ENCODE data around the gene SEPTIN14. TPM values are rescaled to one million over a fixed set of nuclear protein-coding genes. Genes with fewer than 3 reads are reported as not detected.

The SEPTIN14 gene
- total and polyA plus RNA-seq, 2 of the 8 experiments (the other 6 are each of a cell fraction or from before 2014, with no cell fraction given) = not detected

DNA sequence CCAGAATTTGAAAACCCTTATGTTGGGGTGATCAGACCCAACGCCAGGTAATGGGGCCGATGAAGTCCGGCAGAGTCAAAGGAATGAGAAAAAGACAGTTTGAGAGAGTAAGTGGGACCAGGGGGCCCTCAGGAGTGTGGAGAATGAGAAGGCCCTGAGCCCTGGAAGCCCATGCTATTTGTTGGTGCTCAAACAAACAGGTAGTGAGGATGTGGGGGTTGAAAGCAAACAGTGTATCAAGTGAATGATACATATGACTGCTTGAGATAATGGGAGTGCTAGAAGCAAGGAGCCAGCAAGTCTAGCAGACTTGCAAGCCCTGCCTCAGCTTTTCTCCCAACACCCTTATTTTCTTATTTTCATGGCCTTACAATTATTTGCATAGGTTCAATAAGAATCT is 11.2 kb upstream of the SEPTIN14 start (continued):
- TF ChIP-seq, protein P1, sequence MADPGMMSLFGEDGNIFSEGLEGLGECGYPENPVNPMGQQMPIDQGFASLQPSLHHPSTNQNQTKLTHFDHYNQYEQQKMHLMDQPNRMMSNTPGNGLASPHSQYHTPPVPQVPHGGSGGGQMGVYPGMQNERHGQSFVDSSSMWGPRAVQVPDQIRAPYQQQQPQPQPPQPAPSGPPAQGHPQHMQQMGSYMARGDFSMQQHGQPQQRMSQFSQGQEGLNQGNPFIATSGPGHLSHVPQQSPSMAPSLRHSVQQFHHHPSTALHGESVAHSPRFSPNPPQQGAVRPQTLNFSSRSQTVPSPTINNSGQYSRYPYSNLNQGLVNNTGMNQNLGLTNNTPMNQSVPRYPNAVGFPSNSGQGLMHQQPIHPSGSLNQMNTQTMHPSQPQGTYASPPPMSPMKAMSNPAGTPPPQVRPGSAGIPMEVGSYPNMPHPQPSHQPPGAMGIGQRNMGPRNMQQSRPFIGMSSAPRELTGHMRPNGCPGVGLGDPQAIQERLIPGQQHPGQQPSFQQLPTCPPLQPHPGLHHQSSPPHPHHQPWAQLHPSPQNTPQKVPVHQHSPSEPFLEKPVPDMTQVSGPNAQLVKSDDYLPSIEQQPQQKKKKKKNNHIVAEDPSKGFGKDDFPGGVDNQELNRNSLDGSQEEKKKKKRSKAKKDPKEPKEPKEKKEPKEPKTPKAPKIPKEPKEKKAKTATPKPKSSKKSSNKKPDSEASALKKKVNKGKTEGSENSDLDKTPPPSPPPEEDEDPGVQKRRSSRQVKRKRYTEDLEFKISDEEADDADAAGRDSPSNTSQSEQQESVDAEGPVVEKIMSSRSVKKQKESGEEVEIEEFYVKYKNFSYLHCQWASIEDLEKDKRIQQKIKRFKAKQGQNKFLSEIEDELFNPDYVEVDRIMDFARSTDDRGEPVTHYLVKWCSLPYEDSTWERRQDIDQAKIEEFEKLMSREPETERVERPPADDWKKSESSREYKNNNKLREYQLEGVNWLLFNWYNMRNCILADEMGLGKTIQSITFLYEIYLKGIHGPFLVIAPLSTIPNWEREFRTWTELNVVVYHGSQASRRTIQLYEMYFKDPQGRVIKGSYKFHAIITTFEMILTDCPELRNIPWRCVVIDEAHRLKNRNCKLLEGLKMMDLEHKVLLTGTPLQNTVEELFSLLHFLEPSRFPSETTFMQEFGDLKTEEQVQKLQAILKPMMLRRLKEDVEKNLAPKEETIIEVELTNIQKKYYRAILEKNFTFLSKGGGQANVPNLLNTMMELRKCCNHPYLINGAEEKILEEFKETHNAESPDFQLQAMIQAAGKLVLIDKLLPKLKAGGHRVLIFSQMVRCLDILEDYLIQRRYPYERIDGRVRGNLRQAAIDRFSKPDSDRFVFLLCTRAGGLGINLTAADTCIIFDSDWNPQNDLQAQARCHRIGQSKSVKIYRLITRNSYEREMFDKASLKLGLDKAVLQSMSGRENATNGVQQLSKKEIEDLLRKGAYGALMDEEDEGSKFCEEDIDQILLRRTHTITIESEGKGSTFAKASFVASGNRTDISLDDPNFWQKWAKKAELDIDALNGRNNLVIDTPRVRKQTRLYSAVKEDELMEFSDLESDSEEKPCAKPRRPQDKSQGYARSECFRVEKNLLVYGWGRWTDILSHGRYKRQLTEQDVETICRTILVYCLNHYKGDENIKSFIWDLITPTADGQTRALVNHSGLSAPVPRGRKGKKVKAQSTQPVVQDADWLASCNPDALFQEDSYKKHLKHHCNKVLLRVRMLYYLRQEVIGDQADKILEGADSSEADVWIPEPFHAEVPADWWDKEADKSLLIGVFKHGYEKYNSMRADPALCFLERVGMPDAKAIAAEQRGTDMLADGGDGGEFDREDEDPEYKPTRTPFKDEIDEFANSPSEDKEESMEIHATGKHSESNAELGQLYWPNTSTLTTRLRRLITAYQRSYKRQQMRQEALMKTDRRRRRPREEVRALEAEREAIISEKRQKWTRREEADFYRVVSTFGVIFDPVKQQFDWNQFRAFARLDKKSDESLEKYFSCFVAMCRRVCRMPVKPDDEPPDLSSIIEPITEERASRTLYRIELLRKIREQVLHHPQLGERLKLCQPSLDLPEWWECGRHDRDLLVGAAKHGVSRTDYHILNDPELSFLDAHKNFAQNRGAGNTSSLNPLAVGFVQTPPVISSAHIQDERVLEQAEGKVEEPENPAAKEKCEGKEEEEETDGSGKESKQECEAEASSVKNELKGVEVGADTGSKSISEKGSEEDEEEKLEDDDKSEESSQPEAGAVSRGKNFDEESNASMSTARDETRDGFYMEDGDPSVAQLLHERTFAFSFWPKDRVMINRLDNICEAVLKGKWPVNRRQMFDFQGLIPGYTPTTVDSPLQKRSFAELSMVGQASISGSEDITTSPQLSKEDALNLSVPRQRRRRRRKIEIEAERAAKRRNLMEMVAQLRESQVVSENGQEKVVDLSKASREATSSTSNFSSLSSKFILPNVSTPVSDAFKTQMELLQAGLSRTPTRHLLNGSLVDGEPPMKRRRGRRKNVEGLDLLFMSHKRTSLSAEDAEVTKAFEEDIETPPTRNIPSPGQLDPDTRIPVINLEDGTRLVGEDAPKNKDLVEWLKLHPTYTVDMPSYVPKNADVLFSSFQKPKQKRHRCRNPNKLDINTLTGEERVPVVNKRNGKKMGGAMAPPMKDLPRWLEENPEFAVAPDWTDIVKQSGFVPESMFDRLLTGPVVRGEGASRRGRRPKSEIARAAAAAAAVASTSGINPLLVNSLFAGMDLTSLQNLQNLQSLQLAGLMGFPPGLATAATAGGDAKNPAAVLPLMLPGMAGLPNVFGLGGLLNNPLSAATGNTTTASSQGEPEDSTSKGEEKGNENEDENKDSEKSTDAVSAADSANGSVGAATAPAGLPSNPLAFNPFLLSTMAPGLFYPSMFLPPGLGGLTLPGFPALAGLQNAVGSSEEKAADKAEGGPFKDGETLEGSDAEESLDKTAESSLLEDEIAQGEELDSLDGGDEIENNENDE (IDR thresholded peaks at IDR 0.05; ENCODE audit: insufficient replicate concordance, low read length) = no peak
- TF ChIP-seq, protein P2, sequence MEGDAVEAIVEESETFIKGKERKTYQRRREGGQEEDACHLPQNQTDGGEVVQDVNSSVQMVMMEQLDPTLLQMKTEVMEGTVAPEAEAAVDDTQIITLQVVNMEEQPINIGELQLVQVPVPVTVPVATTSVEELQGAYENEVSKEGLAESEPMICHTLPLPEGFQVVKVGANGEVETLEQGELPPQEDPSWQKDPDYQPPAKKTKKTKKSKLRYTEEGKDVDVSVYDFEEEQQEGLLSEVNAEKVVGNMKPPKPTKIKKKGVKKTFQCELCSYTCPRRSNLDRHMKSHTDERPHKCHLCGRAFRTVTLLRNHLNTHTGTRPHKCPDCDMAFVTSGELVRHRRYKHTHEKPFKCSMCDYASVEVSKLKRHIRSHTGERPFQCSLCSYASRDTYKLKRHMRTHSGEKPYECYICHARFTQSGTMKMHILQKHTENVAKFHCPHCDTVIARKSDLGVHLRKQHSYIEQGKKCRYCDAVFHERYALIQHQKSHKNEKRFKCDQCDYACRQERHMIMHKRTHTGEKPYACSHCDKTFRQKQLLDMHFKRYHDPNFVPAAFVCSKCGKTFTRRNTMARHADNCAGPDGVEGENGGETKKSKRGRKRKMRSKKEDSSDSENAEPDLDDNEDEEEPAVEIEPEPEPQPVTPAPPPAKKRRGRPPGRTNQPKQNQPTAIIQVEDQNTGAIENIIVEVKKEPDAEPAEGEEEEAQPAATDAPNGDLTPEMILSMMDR (IDR thresholded peaks at IDR 0.05; ENCODE audit: control extremely low read depth in 1 of 3, insufficient read depth in 1 of 3, low read depth in 1 of 3, low read length in 3 of 3) = no peak
